Mammary epithelial cell (primary cell): ENCODE data around the gene MATN1.

ENCODE experiments used
- CTCF ChIP-seq, 2 donors: IDR thresholded peaks in 1 of 2; conservative IDR thresholded peaks in 1 of 2; 2 replicates each; pipeline ENCODE4 v1.5.1; 2011 to 2012; ENCODE audit warnings: inconsistent platforms in 2 of 2, low read length in 2 of 2, mild to moderate bottlenecking in 2 of 2, control low read depth in 1 of 2, low read depth in 1 of 2; ENCODE audit not compliant: insufficient read depth in 1 of 2; ENCODE audit errors: extremely low read depth in 1 of 2
- EZH2 ChIP-seq: IDR thresholded peaks from 2 replicates; pipeline ENCODE4 v1.6.1; 2012; ENCODE audit warnings: low read length, inconsistent platforms, borderline replicate concordance

GRCh38 chr1:30692201-30692947 lies 31.0 kb downstream of the MATN1 start:
- TF ChIP-seq EZH2 (no peak), CTCF (conservative IDR thresholded peaks at IDR 0.05 in 1 of 2, IDR thresholded peaks at IDR 0.05 in 1 of 2; ENCODE audit: extremely low read depth in 1 of 2, insufficient read depth in 1 of 2, low read depth in 1 of 2, low read length in 2 of 2) (no peak)
